ENCODE data around the gene HIC1. TPM values are rescaled to one million over a fixed set of nuclear protein-coding genes. Genes with fewer than 3 reads are reported as not detected.

Gene HIC1
- total RNA-seq, 4 donors from 2014 or later: 9.1 to 32.5 (median 14.7) TPM

DNA sequence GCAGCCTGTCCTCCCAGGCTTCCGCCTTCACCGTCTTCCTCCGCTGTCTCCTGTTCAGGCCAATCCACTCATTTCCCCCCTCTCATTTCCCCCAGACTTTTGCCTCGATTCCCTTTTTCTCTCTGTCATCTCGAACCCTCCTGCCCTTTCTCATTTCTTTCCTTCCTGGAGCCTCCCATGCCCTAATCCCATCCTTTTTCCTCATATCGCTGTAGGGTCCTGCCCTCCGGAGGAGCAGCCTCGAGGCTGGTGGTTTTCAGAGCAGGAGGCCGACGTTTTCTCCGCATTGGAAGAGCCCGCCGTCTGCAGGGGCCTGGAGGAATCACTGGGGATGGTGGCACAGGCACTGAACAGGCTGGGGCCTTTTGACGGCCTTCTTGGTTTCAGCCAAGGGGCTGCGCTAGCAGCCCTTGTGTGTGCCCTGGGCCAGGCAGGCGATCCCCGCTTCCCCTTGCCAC is 12.5 kb upstream of the HIC1 start:
- no peaks in the 10 kb centered on the region for H3K9me3 ChIP-seq
- TF ChIP-seq POLR2A (IDR thresholded peaks at IDR 0.05): no peak
- no peak for TF ChIP-seq POLR2AphosphoS5 (IDR thresholded peaks at IDR 0.05)
- no peak for TF ChIP-seq CTCF (IDR thresholded peaks at IDR 0.05)
- TF ChIP-seq EP300 (IDR thresholded peaks at IDR 0.05; ENCODE audit: low read depth): no peak
- peaks cover 8 to 20% (median 15%) of the 10 kb centered on the region in 4 donors for H3K4me1 ChIP-seq
- 0 to 22% methylated on average over 6 to 17 of the region's 17 CpGs for WGBS, 2 donors (ENCODE audit: low coverage in 1 of 2)
- H3K27me3 ChIP-seq: no peaks in the 10 kb centered on the region
- no peaks in the 10 kb centered on the region for H3K36me3 ChIP-seq
- in situ Hi-C loops (cut with MboI; ENCODE audit: low pct_ligation_motif_present in 1 of 4, low pct_unique_long_range_greater_than_20kb in 1 of 4, low sequenced_read_pairs in 3 of 4) (loop anchor here in 3 of 4 donors (25.0 kb wide), 3 partner anchors 330 to 380 kb away; partner anchors contain the start of genes PRPF8 (in 1 of the 3), TLCD2 (in 1 of the 3) and WDR81 (in 1 of the 3)), intact Hi-C loops (cut with DNase I; ENCODE audit: low total_unique reads) (no loop called here)
- DNase-seq: no peak
- H3K4me3 ChIP-seq: peak overlapping the region; percentile 56 to 91 (median 75)
- peak overlapping the region; percentile 81 to 94 (median 91) for H3K27ac ChIP-seq

GRCh38 chr17:2042933-2043332 is 12.0 kb upstream of the HIC1 start:
- H3K27me3 ChIP-seq: peaks cover 3% of the 10 kb centered on the region
- no peaks in the 10 kb centered on the region for H3K36me3 ChIP-seq
- TF ChIP-seq POLR2AphosphoS5 (IDR thresholded peaks at IDR 0.05) (no peak), EP300 (IDR thresholded peaks at IDR 0.05; ENCODE audit: low read depth) (no peak), POLR2A (IDR thresholded peaks at IDR 0.05) (no peak), CTCF (IDR thresholded peaks at IDR 0.05) (no peak)
- 84 to 100% methylated on average over 1 to 5 of the region's 5 CpGs for WGBS, 2 donors (ENCODE audit: low coverage in 1 of 2)
- H3K4me1 ChIP-seq: peaks cover 8 to 20% (median 15%) of the 10 kb centered on the region in 4 donors
- H3K27ac ChIP-seq: peak overlapping the region; percentile 81 to 94 (median 91)
- H3K9me3 ChIP-seq: no peaks in the 10 kb centered on the region
- in situ Hi-C loops (cut with MboI; ENCODE audit: low pct_ligation_motif_present in 1 of 4, low pct_unique_long_range_greater_than_20kb in 1 of 4, low sequenced_read_pairs in 3 of 4): loop anchor here in 3 of 4 donors (25.0 kb wide), 3 partner anchors 331 to 381 kb away; partner anchors contain the start of genes PRPF8 (in 1 of the 3), TLCD2 (in 1 of the 3) and WDR81 (in 1 of the 3)
- peak overlapping the region in 2 of 4 donors; percentile 79 to 91 for H3K4me3 ChIP-seq
- intact Hi-C loops (cut with DNase I; ENCODE audit: low total_unique reads): no loop called here
- DNase-seq: no peak

- intact Hi-C loops (cut with DNase I; ENCODE audit: low total_unique reads): no loop called here
These were observed 11.1 kb upstream of the HIC1 start for GRCh38 chr17:2043785-2044184.

More at GRCh38 chr17:2043785-2044184, 11.1 kb upstream of the HIC1 start:
- H3K4me3 ChIP-seq: no peak overlapping the region
- H3K9me3 ChIP-seq: no peaks in the 10 kb centered on the region
- TF ChIP-seq CTCF (IDR thresholded peaks at IDR 0.05) (no peak), POLR2A (IDR thresholded peaks at IDR 0.05) (no peak), EP300 (IDR thresholded peaks at IDR 0.05; ENCODE audit: low read depth) (no peak), POLR2AphosphoS5 (IDR thresholded peaks at IDR 0.05) (no peak)
- peaks cover 11% of the 10 kb centered on the region for H3K27me3 ChIP-seq
- peaks cover 11 to 26% (median 16%) of the 10 kb centered on the region in 4 donors for H3K4me1 ChIP-seq
- H3K36me3 ChIP-seq: no peaks in the 10 kb centered on the region
- H3K27ac ChIP-seq: no peak overlapping the region
- WGBS, 2 donors (ENCODE audit: low coverage in 1 of 2): 89 to 100% methylated on average over 2 to 6 of the region's 6 CpGs
- DNase-seq: no peak
- in situ Hi-C loops (cut with MboI; ENCODE audit: low pct_ligation_motif_present in 1 of 4, low pct_unique_long_range_greater_than_20kb in 1 of 4, low sequenced_read_pairs in 3 of 4): loop anchor here in 3 of 4 donors (25.0 kb wide), 3 partner anchors 331 to 381 kb away; partner anchors contain the start of genes PRPF8 (in 1 of the 3), TLCD2 (in 1 of the 3) and WDR81 (in 1 of the 3)
